ENCODE results near the gene PNO1. TPM values are rescaled to one million over a fixed set of nuclear protein-coding genes. Genes with fewer than 3 reads are reported as not detected.

PNO1 gene
- total and polyA plus RNA-seq, 9 donors, result 13.5 to 20.7 (median 16.2) TPM

- H3K27ac ChIP-seq (ENCODE audit: low read length), result no peak overlapping the region
- H3K4me3 ChIP-seq (ENCODE audit: low read length), result no peak overlapping the region
- H3K9me3 ChIP-seq (replicated peaks; ENCODE audit: control insufficient read depth, low read depth, low read length), result no peaks in the 10 kb centered on the region
- peaks cover 4% of the 10 kb centered on the region for H3K4me1 ChIP-seq (ENCODE audit: control insufficient read depth, insufficient read depth, low read length)
- DNase-seq, result no peak
- no CpG with 5 or more reads among the region's 8 CpGs for WGBS (ENCODE audit: insufficient coverage)
- H3K27me3 ChIP-seq (ENCODE audit: control insufficient read depth, insufficient read depth, low read length), result peaks cover 2% of the 10 kb centered on the region
- H3K36me3 ChIP-seq (ENCODE audit: control insufficient read depth, insufficient read depth, low read length), result no peaks in the 10 kb centered on the region
Measured at GRCh38 chr2:68122680-68122964, 35.1 kb upstream of the PNO1 start.

- WGBS (ENCODE audit: insufficient coverage), result 100% methylated on average over 1 of the region's 2 CpGs
- peaks cover 4% of the 10 kb centered on the region for H3K4me1 ChIP-seq (ENCODE audit: control insufficient read depth, insufficient read depth, low read length)
- no peaks in the 10 kb centered on the region for H3K36me3 ChIP-seq (ENCODE audit: control insufficient read depth, insufficient read depth, low read length)
- H3K27ac ChIP-seq (ENCODE audit: low read length), result no peak overlapping the region
- no peaks in the 10 kb centered on the region for H3K9me3 ChIP-seq (replicated peaks; ENCODE audit: control insufficient read depth, low read depth, low read length)
- no peak for DNase-seq
- peaks cover 2% of the 10 kb centered on the region for H3K27me3 ChIP-seq (ENCODE audit: control insufficient read depth, insufficient read depth, low read length)
- H3K4me3 ChIP-seq (ENCODE audit: low read length), result no peak overlapping the region
Measured at GRCh38 chr2:68124321-68124720, 33.4 kb upstream of the PNO1 start.

- 83% methylated on average over 2 of the region's 5 CpGs for WGBS (ENCODE audit: insufficient coverage)
- H3K27ac ChIP-seq (ENCODE audit: low read length), result no peak overlapping the region
- H3K36me3 ChIP-seq (ENCODE audit: control insufficient read depth, insufficient read depth, low read length), result no peaks in the 10 kb centered on the region
- H3K4me1 ChIP-seq (ENCODE audit: control insufficient read depth, insufficient read depth, low read length), result peaks cover 4% of the 10 kb centered on the region
- DNase-seq, result no peak
- H3K27me3 ChIP-seq (ENCODE audit: control insufficient read depth, insufficient read depth, low read length), result peaks cover under 1% of the 10 kb centered on the region
- H3K4me3 ChIP-seq (ENCODE audit: low read length), result no peak overlapping the region
- no peaks in the 10 kb centered on the region for H3K9me3 ChIP-seq (replicated peaks; ENCODE audit: control insufficient read depth, low read depth, low read length)
Measured at GRCh38 chr2:68125821-68126220, 31.9 kb upstream of the PNO1 start.

GRCh38 chr2:68126561-68126960 lies 31.1 kb upstream of the PNO1 start:
- H3K4me3 ChIP-seq (ENCODE audit: low read length), result no peak overlapping the region
- no peaks in the 10 kb centered on the region for H3K36me3 ChIP-seq (ENCODE audit: control insufficient read depth, insufficient read depth, low read length)
- DNase-seq, result no peak
- H3K4me1 ChIP-seq (ENCODE audit: control insufficient read depth, insufficient read depth, low read length), result peaks cover 4% of the 10 kb centered on the region
- WGBS (ENCODE audit: insufficient coverage), result no CpG with 5 or more reads among the region's 2 CpGs
- H3K27me3 ChIP-seq (ENCODE audit: control insufficient read depth, insufficient read depth, low read length), result no peaks in the 10 kb centered on the region
- no peaks in the 10 kb centered on the region for H3K9me3 ChIP-seq (replicated peaks; ENCODE audit: control insufficient read depth, low read depth, low read length)
- no peak overlapping the region for H3K27ac ChIP-seq (ENCODE audit: low read length)

GRCh38 chr2:68127358-68128242 lies 30.1 kb upstream of the PNO1 start:
- 100% methylated on average over 1 of the region's 2 CpGs for WGBS (ENCODE audit: insufficient coverage)
- no peak overlapping the region for H3K27ac ChIP-seq (ENCODE audit: low read length)

GRCh38 chr2:68134120-68134519 lies 23.6 kb upstream of the PNO1 start:
- no peak overlapping the region for H3K4me3 ChIP-seq (ENCODE audit: low read length)
- DNase-seq, result no peak
- no peaks in the 10 kb centered on the region for H3K4me1 ChIP-seq (ENCODE audit: control insufficient read depth, insufficient read depth, low read length)
- WGBS (ENCODE audit: insufficient coverage), result no CpG with 5 or more reads among the region's 1 CpG
- H3K9me3 ChIP-seq (replicated peaks; ENCODE audit: control insufficient read depth, low read depth, low read length), result no peaks in the 10 kb centered on the region
- H3K27ac ChIP-seq (ENCODE audit: low read length), result no peak overlapping the region
- H3K36me3 ChIP-seq (ENCODE audit: control insufficient read depth, insufficient read depth, low read length), result peaks cover 16% of the 10 kb centered on the region
- H3K27me3 ChIP-seq (ENCODE audit: control insufficient read depth, insufficient read depth, low read length), result no peaks in the 10 kb centered on the region

More at GRCh38 chr2:68127358-68128242, 30.1 kb upstream of the PNO1 start:
- Histone ChIP-seq H3K27me3 (ENCODE audit: control insufficient read depth, insufficient read depth, low read length) (no peaks in the 10 kb centered on the region), H3K9me3 (replicated peaks; ENCODE audit: control insufficient read depth, low read depth, low read length) (no peaks in the 10 kb centered on the region), H3K36me3 (ENCODE audit: control insufficient read depth, insufficient read depth, low read length) (no peaks in the 10 kb centered on the region), H3K4me3 (ENCODE audit: low read length) (no peak overlapping the region), H3K4me1 (ENCODE audit: control insufficient read depth, insufficient read depth, low read length) (peaks cover under 1% of the 10 kb centered on the region)
- DNase-seq, result no peak

- no peaks in the 10 kb centered on the region for H3K4me1 ChIP-seq (ENCODE audit: control insufficient read depth, insufficient read depth, low read length)
- no peak overlapping the region for H3K27ac ChIP-seq (ENCODE audit: low read length)
- no peak for DNase-seq
- no peaks in the 10 kb centered on the region for H3K27me3 ChIP-seq (ENCODE audit: control insufficient read depth, insufficient read depth, low read length)
- 73% methylated on average over 3 of the region's 6 CpGs for WGBS (ENCODE audit: insufficient coverage)
- no peaks in the 10 kb centered on the region for H3K9me3 ChIP-seq (replicated peaks; ENCODE audit: control insufficient read depth, low read depth, low read length)
- no peak overlapping the region for H3K4me3 ChIP-seq (ENCODE audit: low read length)
- H3K36me3 ChIP-seq (ENCODE audit: control insufficient read depth, insufficient read depth, low read length), result peaks cover 16% of the 10 kb centered on the region
Measured at GRCh38 chr2:68134554-68134953, 23.1 kb upstream of the PNO1 start.

GRCh38 chr2:68135448-68136320 lies 22.0 kb upstream of the PNO1 start:
- Histone ChIP-seq H3K27ac (ENCODE audit: low read length) (no peak overlapping the region), H3K27me3 (ENCODE audit: control insufficient read depth, insufficient read depth, low read length) (no peaks in the 10 kb centered on the region), H3K9me3 (replicated peaks; ENCODE audit: control insufficient read depth, low read depth, low read length) (no peaks in the 10 kb centered on the region), H3K4me3 (ENCODE audit: low read length) (no peak overlapping the region), H3K36me3 (ENCODE audit: control insufficient read depth, insufficient read depth, low read length) (peaks cover 19% of the 10 kb centered on the region), H3K4me1 (ENCODE audit: control insufficient read depth, insufficient read depth, low read length) (no peaks in the 10 kb centered on the region)
- DNase-seq, result no peak
- WGBS (ENCODE audit: insufficient coverage), result 57% methylated on average over 2 of the region's 7 CpGs

- H3K27ac ChIP-seq (ENCODE audit: low read length), result no peak overlapping the region
- no peaks in the 10 kb centered on the region for H3K9me3 ChIP-seq (replicated peaks; ENCODE audit: control insufficient read depth, low read depth, low read length)
- no peak overlapping the region for H3K4me3 ChIP-seq (ENCODE audit: low read length)
- WGBS (ENCODE audit: insufficient coverage), result no CpG with 5 or more reads among the region's 2 CpGs
- no peaks in the 10 kb centered on the region for H3K27me3 ChIP-seq (ENCODE audit: control insufficient read depth, insufficient read depth, low read length)
- H3K36me3 ChIP-seq (ENCODE audit: control insufficient read depth, insufficient read depth, low read length), result peaks cover 8% of the 10 kb centered on the region
- DNase-seq, result no peak
- H3K4me1 ChIP-seq (ENCODE audit: control insufficient read depth, insufficient read depth, low read length), result no peaks in the 10 kb centered on the region
Measured at GRCh38 chr2:68141875-68142274, 15.8 kb upstream of the PNO1 start.

GRCh38 chr2:68151037-68151436 lies 6.7 kb upstream of the PNO1 start:
- Histone ChIP-seq H3K9me3 (replicated peaks; ENCODE audit: control insufficient read depth, low read depth, low read length) (no peaks in the 10 kb centered on the region), H3K36me3 (ENCODE audit: control insufficient read depth, insufficient read depth, low read length) (peaks cover 4% of the 10 kb centered on the region), H3K4me3 (ENCODE audit: low read length) (no peak overlapping the region), H3K4me1 (ENCODE audit: control insufficient read depth, insufficient read depth, low read length) (peaks cover 3% of the 10 kb centered on the region), H3K27me3 (ENCODE audit: control insufficient read depth, insufficient read depth, low read length) (no peaks in the 10 kb centered on the region), H3K27ac (ENCODE audit: low read length) (no peak overlapping the region)
- DNase-seq, result no peak

Measured in muscle of leg (tissue), 11 donors.